Measurements from ENCODE around the gene CCDC9B.
A peak's percentile ranks its signal among the peaks of the same experiment; 100 is the strongest.

Gene CCDC9B

DNA sequence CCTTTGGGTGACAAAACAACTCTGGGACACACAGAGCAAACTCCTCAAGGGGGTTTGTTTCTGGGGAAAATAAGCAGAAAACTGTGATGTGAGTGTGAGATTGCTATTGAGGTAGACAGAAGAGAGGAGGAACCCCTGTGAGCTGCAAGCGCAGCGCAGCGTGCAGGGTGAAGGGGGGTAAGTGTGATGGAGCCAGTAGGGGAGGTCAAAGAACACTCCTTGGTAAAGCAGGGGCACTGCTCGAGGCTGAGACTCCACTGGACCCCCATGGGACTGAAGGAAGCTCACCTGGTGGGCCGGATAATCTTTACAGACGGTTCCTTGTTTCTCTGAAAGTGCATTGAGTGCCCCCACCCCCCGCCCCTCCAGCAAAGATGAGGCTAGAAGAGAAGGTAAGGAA is 9.7 kb downstream of the CCDC9B start:
- H3K27ac Mint-ChIP-seq: no peak overlapping the region
- H3K4me3 Mint-ChIP-seq: no peak overlapping the region
- no peaks in the 10 kb centered on the region for H3K9me3 Mint-ChIP-seq
- DNase-seq (ENCODE audit: low spot score in 2 of 2) (no peak), ATAC-seq (no peak)
- no peaks in the 10 kb centered on the region for H3K36me3 Mint-ChIP-seq
- H3K4me1 Mint-ChIP-seq: peaks cover 23% of the 10 kb centered on the region

DNA sequence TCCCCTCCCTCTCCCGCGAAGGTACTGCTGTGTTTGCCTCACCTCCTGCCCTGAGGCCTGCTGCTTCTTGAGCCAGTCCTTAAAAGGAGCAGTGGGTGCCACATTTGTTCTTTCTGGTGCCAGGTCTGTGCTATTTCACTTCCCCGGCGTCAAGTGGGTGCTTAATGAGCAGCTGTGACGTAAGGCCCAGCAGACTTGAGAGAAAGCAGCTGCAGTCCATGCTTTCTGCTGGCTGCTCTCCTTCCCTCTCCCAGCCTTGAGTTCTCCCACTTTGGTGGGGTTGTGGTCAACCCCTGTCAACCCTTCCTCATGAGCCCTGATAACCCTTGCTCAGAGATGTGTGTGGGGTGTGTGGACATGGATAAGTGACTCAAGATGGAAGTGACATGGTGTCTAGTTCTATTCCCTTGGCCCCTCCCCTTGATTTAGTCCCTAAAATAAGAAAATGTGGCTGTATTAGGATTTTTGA is 10.3 kb downstream of the CCDC9B start:
- no peak for DNase-seq (ENCODE audit: low spot score in 2 of 2)

DNA sequence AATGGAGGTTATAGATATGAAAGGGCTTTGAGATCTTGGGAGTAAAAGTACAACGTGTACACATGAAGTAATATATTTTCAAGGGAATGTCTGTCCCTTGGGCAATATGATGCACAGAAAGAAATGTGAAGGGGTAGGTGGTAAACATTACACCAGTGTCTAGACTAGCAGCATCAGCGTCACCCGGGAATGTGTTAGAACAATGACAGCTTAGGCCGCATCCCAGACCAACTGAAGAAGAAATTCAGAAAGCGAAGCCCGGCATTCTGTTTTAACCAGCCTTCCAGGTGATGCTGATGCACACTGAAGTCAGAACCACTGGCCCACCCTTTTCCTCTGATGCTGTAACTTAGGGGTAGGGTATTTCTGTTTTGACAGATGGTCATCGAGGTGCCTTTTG is 10.9 kb downstream of the CCDC9B start:
- no peak overlapping the region for H3K4me3 Mint-ChIP-seq
- ATAC-seq (no peak), DNase-seq (ENCODE audit: low spot score in 2 of 2) (no peak)
- H3K27ac Mint-ChIP-seq: no peak overlapping the region
- no peaks in the 10 kb centered on the region for H3K9me3 Mint-ChIP-seq
- H3K4me1 Mint-ChIP-seq: peaks cover 33% of the 10 kb centered on the region
- no peaks in the 10 kb centered on the region for H3K36me3 Mint-ChIP-seq

More for the DNA sequence above, 10.3 kb downstream of the CCDC9B start:
- ATAC-seq: no peak
- Mint-ChIP-seq H3K4me1 (peaks cover 27% of the 10 kb centered on the region), H3K27ac (no peak overlapping the region), H3K4me3 (no peak overlapping the region), H3K36me3 (no peaks in the 10 kb centered on the region), H3K9me3 (no peaks in the 10 kb centered on the region)

DNA sequence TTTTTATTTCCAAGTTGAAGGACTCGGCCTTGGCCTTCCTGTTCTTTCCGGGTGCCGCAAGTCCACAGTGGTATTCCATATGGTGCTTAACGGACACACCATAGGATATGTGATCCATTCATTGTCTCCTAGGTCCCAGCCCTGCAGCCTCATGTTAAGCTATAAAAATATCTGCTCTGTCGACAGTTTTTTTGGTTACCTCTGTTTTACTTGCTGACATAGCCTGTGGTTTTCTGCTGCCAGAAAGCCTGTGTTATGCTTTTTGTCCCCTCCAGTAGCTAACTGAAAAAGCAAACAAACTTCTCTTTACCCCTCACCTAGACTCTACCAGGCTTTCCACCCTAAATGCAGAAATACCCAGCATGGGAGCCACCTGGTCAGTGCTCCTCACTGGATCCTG is 12.0 kb downstream of the CCDC9B start:
- Mint-ChIP-seq H3K4me1 (peaks cover 28% of the 10 kb centered on the region), H3K9me3 (no peaks in the 10 kb centered on the region), H3K36me3 (no peaks in the 10 kb centered on the region), H3K27ac (no peak overlapping the region), H3K4me3 (no peak overlapping the region)
- no peak for DNase-seq (ENCODE audit: low spot score in 2 of 2)
- ATAC-seq: no peak

DNA sequence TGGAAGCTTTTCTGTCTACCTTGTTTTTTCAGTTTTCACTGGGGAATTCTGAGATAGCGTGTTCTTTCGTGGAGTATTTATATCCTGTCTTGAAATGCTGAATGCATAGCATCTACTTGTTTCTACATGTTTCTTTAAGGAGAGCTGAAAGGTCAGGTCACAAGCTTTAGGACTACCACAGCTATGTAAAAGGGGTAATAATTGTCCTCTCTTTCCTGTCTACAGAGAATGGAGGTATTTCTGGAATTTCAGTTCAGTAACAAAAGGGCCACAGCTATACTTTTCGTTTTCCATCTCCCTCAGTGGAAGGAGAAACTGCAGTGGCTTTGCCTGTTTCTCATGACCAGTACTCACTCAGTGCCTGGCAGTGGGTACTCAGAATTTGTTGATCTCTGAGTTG is 12.6 kb downstream of the CCDC9B start:
- H3K27ac Mint-ChIP-seq: no peak overlapping the region
- ATAC-seq (no peak), DNase-seq (ENCODE audit: low spot score in 2 of 2) (no peak)
- H3K4me3 Mint-ChIP-seq: no peak overlapping the region
- H3K4me1 Mint-ChIP-seq: peaks cover 27% of the 10 kb centered on the region
- H3K9me3 Mint-ChIP-seq: no peaks in the 10 kb centered on the region
- no peaks in the 10 kb centered on the region for H3K36me3 Mint-ChIP-seq

DNA sequence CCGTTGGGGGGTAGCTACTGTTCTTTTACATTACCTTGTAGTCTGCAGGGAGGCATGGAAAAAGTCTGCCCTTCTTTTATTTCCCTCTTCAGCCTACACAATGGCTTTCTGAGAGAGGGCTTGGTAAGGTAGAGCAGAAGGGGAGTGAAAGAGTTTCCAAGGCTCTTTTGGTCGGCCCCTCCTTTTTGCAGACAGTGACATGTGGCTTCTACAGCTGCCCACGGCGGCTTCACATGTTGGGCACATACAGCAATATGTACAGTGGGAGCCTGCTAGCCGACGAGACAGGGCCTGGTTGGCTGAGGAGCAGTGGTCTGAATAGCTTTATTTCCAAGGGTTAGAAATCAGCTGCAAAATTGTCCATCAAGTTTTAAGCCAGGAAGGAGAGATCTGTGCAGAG is 13.3 kb downstream of the CCDC9B start:
- DNase-seq (ENCODE audit: low spot score in 2 of 2): no peak
- no peak overlapping the region for H3K4me3 Mint-ChIP-seq
- H3K9me3 Mint-ChIP-seq: no peaks in the 10 kb centered on the region
- ATAC-seq: no peak
- no peaks in the 10 kb centered on the region for H3K36me3 Mint-ChIP-seq
- peaks cover 31% of the 10 kb centered on the region for H3K4me1 Mint-ChIP-seq
- H3K27ac Mint-ChIP-seq: no peak overlapping the region

DNA sequence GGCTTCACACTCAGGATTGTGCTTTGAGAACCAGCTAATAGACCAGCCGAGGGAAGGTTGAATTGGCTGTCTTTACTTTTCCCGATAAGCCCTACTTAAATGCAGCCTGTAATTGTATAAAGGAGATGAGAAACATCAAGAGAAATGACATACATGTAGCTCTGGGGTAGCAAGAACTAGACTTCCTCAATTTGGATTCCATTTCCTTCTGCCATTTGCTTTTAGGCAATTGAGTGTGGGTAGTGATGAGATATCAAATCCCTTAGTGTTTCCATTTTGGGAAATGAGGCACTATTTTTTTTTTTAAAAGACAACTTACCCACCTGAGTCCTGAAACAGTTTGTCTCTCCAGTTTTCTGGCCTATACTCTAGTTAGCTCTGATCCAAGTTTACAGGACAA is 15.0 kb downstream of the CCDC9B start:
- Mint-ChIP-seq H3K9me3 (no peaks in the 10 kb centered on the region), H3K4me3 (no peak overlapping the region), H3K4me1 (peaks cover 46% of the 10 kb centered on the region), H3K27ac (no peak overlapping the region), H3K36me3 (peaks cover 5% of the 10 kb centered on the region)
- DNase-seq (ENCODE audit: low spot score in 2 of 2) (no peak), ATAC-seq (no peak)

DNA sequence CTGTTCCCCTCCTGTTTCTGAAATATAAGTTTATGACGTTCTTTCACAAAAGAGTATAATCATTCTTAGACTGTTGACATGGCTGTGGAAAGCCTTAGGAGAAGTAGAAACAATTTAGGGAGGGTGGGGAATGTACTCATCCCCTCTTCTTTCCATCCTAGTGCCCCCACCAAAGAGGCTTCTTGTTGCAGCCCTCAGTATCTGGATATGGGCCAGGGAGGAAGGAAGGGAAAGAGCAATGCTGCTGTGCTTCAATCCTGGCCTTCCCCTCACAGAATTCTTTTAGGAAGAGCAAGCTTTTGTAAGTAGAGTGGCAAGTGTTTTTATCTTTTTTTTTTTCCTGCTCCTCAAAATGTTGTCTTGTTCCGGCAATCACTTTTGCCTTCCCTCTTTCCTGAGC is 15.6 kb downstream of the CCDC9B start:
- Mint-ChIP-seq H3K4me3 (peak overlapping the region; percentile 73), H3K27ac (peak overlapping the region; percentile 24), H3K9me3 (no peaks in the 10 kb centered on the region), H3K36me3 (peaks cover 5% of the 10 kb centered on the region), H3K4me1 (peaks cover 46% of the 10 kb centered on the region)
- no peak for ATAC-seq
- DNase-seq (ENCODE audit: low spot score in 2 of 2): no peak

DNA sequence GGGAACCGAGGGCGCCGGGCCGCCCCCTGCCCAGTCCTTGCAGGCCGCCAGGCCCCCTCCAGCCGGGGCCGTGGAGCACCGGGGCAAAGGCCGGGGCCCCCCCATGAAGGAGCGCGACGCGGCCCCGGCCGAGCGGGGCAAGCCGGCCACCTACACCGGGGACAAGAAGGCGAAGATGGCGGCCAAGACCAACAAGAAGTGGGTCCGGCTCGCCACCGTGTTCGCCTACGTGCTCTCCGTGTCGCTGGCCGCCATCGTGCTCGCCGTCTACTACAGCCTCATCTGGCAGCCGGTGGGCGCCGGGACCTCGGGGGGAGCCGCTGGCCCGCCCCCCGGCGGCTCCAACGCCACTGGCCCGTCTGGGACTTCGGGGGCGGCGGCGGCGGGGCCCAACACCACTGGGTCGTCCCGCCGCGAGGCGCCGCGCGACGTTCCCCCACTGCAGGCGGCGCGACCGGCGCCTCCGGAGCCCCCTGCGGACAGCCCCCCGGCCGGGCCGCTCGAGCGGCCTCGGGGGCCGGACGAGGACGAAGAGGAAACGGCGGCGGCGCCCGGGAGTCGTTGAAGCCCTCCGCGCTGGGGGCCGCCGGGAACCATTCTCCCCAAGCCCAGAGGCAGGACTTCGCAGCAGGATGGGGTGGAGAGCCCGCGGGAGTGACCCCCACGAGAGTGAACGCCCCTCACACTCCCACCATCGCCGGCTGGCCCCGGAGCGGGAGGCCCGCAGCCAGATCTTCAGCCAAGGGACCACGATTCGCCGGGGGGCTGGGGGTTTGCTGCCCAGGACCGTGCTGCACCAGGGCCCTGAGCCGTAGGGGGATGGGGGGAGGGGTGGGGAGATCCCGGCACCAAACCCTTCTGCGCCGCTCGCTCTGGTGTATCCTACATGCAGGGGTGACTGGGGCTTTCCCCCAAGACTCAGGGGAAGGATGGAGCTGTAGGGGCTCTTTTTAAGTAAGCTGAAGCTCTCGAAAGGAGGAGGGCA is 16.5 kb downstream of the CCDC9B start:
- Mint-ChIP-seq H3K36me3 (peaks cover 5% of the 10 kb centered on the region), H3K9me3 (no peaks in the 10 kb centered on the region), H3K27ac (peak overlapping the region; percentile 24), H3K4me3 (peak overlapping the region; percentile 73), H3K4me1 (peaks cover 46% of the 10 kb centered on the region)
- ATAC-seq (peak; percentile 3), DNase-seq (ENCODE audit: low spot score in 2 of 2) (peak in 1 of 2 donors; percentile 71)

DNA sequence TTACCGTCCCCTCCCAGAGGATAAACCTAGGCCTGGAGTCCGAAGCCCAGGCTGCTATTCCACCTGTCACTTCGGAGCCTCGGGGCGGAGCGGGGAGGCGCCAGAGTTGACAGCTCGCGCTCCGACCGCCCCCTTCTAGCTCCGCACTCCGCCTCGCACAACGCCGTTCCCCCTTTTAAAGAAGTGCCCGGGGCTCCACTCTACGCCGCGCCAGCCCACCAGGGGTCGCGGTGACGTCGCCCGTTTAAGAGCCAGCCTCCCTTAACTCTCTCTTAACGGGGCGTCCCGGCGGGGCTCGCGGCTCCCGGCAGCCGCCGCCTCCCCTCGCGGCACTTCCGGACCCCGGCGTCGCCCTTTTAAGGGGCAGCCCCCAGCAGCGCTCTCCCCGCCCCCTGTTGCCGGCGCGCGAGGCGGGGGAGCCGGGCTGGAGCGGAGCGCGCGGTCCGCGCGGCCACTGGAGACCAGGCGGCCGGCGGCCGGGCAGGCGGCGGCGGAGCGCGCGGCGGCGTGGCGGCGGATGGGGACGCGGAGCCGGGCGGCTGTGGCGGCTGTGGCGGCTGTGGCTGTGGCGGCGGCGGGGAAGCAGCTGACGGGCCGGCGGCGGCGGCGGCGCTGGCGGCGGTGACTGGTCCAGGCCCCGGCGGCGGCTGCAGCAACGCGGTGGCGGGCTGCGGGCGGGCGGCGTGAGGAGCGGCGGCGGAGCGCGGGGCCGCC is 17.3 kb downstream of the CCDC9B start, which contains the start of gene INAFM2:
Gene INAFM2, plus strand, starts transcription at position 454 of the 714 bp plus-strand sequence. CDS start 364 bp downstream, outside the sequence.
- peaks cover 5% of the 10 kb centered on the region for H3K36me3 Mint-ChIP-seq
- DNase-seq (ENCODE audit: low spot score in 2 of 2) (peak; percentile 71 to 92), ATAC-seq (peak; percentile 92)
- H3K4me1 Mint-ChIP-seq: peaks cover 40% of the 10 kb centered on the region
- no peaks in the 10 kb centered on the region for H3K9me3 Mint-ChIP-seq
- H3K27ac Mint-ChIP-seq: peak within 1 kb of the TSS; percentile 72
- H3K4me3 Mint-ChIP-seq: peak within 1 kb of the TSS; percentile 73

DNA sequence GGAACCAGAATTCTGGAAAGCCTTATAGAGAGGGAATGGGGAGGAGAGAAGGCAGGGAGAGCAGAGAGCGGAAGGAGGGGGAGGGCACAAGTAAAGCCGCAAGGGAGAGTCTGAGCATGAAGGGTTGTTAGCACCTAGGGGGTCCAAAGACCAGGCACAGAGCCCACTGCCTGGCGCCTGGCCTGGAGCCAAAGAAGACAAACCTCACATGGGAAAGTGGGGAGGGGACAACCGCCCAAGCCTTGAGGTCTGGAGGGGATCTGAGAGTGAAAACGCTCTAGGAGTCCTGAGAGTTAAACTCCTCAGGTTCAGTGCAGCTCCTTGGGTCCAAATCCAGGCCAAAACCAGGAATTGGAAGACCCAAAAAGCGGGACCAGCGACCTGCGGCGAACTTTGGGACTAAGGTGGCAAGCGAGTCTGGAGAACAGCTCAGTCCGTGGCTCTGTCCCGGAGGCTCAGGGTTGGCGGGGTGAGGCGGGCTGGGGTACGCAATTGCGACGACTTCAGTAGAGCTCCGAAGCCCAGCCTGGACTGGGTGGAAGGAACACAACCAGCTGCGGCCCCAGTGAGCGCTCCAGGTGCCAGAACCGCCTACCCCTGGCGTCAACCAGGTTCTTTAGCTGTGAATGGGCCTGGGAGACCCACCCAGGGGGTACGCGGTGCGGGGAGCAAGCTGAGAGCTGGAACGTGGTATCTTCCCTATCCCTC is 18.1 kb downstream of the CCDC9B start:
- Mint-ChIP-seq H3K27ac (peak overlapping the region; percentile 72), H3K4me3 (peak overlapping the region; percentile 73), H3K36me3 (peaks cover 5% of the 10 kb centered on the region), H3K4me1 (peaks cover 39% of the 10 kb centered on the region), H3K9me3 (no peaks in the 10 kb centered on the region)
- ATAC-seq: no peak
- no peak for DNase-seq (ENCODE audit: low spot score in 2 of 2)

DNA sequence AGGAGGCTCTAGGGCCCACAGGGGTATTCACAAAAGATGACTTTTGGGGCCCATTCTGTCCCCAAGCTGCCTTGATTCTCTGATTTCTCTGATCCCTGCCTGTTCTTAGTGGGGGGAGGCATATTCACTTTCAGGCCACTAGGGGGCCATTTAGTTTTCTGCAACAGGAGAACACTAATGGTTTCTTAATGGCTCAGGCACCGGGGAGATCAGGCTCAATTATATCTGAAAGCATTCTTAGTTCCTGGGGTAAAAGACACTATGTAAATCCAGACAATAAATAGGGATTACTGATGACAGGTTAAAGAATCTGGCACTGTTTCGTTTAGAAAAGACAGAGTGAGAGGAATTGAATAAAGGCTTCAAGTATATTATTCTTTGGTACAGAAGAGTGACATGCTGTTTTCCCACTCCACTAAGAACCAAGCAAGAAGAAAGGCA is 19.8 kb downstream of the CCDC9B start:
- DNase-seq (ENCODE audit: low spot score in 2 of 2): peak in 1 of 2 donors; percentile 66
- H3K4me3 Mint-ChIP-seq: no peak overlapping the region
- peak; percentile 39 for ATAC-seq
- H3K27ac Mint-ChIP-seq: no peak overlapping the region
- H3K36me3 Mint-ChIP-seq: peaks cover 5% of the 10 kb centered on the region
- H3K4me1 Mint-ChIP-seq: peaks cover 34% of the 10 kb centered on the region
- no peaks in the 10 kb centered on the region for H3K9me3 Mint-ChIP-seq

DNA sequence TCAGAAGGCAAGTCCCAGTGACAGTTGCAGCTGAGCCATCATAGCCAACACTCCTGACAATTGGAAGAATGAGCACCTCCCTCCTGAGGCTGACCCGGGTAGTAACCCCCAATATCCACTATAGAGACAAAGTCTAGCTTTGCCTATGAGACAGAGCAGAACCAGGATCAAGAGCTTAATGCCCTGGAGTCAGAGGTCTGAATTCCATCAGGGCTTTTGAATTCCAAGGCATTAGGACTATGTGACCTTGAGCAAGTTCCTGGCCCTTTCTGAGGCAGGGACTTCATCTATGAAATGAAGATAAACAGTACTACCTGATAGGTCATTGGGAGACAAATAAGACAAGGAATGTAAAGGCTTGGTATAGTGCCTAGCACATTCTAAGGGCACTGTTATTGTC is 20.3 kb downstream of the CCDC9B start:
- DNase-seq (ENCODE audit: low spot score in 2 of 2) (no peak), ATAC-seq (no peak)
- Mint-ChIP-seq H3K9me3 (no peaks in the 10 kb centered on the region), H3K27ac (no peak overlapping the region), H3K36me3 (peaks cover 5% of the 10 kb centered on the region), H3K4me1 (peaks cover 36% of the 10 kb centered on the region), H3K4me3 (no peak overlapping the region)

DNA sequence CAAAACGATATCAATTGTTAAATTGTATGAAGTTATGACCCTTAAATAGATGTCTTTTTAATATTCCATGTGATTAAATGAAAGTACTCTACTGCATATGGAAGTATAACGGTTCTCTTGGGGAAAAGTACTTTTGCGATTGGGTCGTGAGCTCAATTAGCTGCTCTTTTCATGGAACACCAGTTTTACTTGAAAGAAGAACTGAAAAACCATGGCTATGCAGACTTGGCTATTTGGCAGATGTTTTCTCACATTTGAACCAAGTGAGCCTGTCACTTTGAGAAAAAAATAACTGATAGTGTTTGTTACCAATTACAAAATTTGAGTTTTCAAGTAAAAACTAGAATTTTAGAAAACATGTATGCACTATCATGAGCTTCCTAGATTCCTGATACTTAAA is 23.2 kb downstream of the CCDC9B start:
- H3K36me3 Mint-ChIP-seq: peaks cover 5% of the 10 kb centered on the region
- no peak overlapping the region for H3K27ac Mint-ChIP-seq

DNA sequence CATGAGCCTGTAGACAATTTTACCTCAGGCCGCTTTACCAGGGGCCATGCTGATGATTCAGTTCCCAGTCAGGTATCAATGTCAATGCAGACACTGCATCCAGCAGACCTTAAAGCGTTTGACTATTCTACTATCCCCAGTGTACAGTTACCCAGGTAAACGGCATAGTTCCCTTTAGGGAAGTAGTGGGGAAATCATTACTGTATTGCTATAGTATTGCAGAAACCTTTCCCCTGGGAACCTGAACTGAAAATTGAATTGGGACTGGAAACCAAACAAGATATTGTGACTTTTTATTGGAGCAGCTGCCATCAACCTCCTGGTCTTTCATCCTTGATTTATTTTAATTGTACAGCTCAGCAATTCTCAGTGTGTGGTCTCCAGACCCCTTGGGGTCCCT is 23.8 kb downstream of the CCDC9B start:
- DNase-seq (ENCODE audit: low spot score in 2 of 2): no peak
- Mint-ChIP-seq H3K27ac (no peak overlapping the region), H3K4me3 (no peak overlapping the region), H3K9me3 (no peaks in the 10 kb centered on the region), H3K36me3 (peaks cover 5% of the 10 kb centered on the region), H3K4me1 (peaks cover 35% of the 10 kb centered on the region)
- ATAC-seq: no peak

More for the DNA sequence above, 23.2 kb downstream of the CCDC9B start:
- no peaks in the 10 kb centered on the region for H3K9me3 Mint-ChIP-seq
- no peak for DNase-seq (ENCODE audit: low spot score in 2 of 2)
- peaks cover 41% of the 10 kb centered on the region for H3K4me1 Mint-ChIP-seq
- no peak for ATAC-seq
- H3K4me3 Mint-ChIP-seq: no peak overlapping the region
